Stimulated activated CD4-positive, alpha-beta T cell treated with anti-CD3 and anti-CD28 coated beads, Interleukin-1b, Interleukin-23, amount 100 ng/mL, for 1 hour (primary cell): ENCODE measurements around the gene P2RY12.

ENCODE experiments used
- DNase-seq, 2 donors: peaks; one replicate each; pipeline ENCODE4 v3.0.0-alpha.2; 2020; ENCODE audit warnings: low read depth in 2 of 2

The P2RY12 gene

GRCh38 chr3:151346292-151346691 is 38.3 kb downstream of the P2RY12 start:
- no peak for DNase-seq

- DNase-seq, result no peak
Observed at GRCh38 chr3:151345859-151346258, 38.7 kb downstream of the P2RY12 start.

GRCh38 chr3:151331696-151332095 is 52.9 kb downstream of the P2RY12 start:
- DNase-seq, result no peak

GRCh38 chr3:151330899-151331298 is 53.7 kb downstream of the P2RY12 start:
- no peak for DNase-seq

- no peak for DNase-seq
Observed at GRCh38 chr3:151330379-151330778, 54.2 kb downstream of the P2RY12 start.

GRCh38 chr3:151329363-151329762 is 55.2 kb downstream of the P2RY12 start, which contains the start of gene P2RY13:
Gene P2RY13 (minus strand): TSS chr3:151329549. CDS start chr3:151329528, 21 bp downstream.
- DNase-seq, result no peak

GRCh38 chr3:151328298-151328995 is 56.1 kb downstream of the P2RY12 start:
- no peak for DNase-seq

- no peak for DNase-seq
Observed at GRCh38 chr3:151327571-151328198, 56.9 kb downstream of the P2RY12 start.

GRCh38 chr3:151322511-151322910 is 62.0 kb downstream of the P2RY12 start:
- DNase-seq, result no peak

GRCh38 chr3:151321526-151321925 is 63.0 kb downstream of the P2RY12 start:
- DNase-seq, result no peak

- no peak for DNase-seq
Observed at GRCh38 chr3:151320131-151320530, 64.4 kb downstream of the P2RY12 start.

- no peak for DNase-seq
Observed at GRCh38 chr3:151319628-151320027, 64.9 kb downstream of the P2RY12 start.

- DNase-seq, result no peak
Observed at GRCh38 chr3:151318991-151319390, 65.6 kb downstream of the P2RY12 start.

- DNase-seq, result no peak
Observed at GRCh38 chr3:151318313-151318712, 66.2 kb downstream of the P2RY12 start.

GRCh38 chr3:151316267-151316991 is 68.1 kb downstream of the P2RY12 start, which contains the start of gene GPR87:
Gene GPR87 (minus strand): TSS chr3:151316820. CDS start chr3:151300100, 16,720 bp downstream.
- DNase-seq, result no peak

- no peak for DNase-seq
Observed at GRCh38 chr3:151315846-151316245, 68.7 kb downstream of the P2RY12 start.

GRCh38 chr3:151315136-151315535 is 69.4 kb downstream of the P2RY12 start:
- no peak for DNase-seq

- no peak for DNase-seq
Observed at GRCh38 chr3:151314593-151314992, 70.0 kb downstream of the P2RY12 start.

GRCh38 chr3:151314137-151314536 is 70.4 kb downstream of the P2RY12 start:
- no peak for DNase-seq

- no peak for DNase-seq
Observed at GRCh38 chr3:151312972-151313371, 71.6 kb downstream of the P2RY12 start.

GRCh38 chr3:151309566-151309965 is 75.0 kb downstream of the P2RY12 start:
- DNase-seq, result no peak

- DNase-seq, result no peak
Observed at GRCh38 chr3:151307583-151308488, 76.7 kb downstream of the P2RY12 start.
